GM18505 (cell line): ENCODE results near the gene PDCD5.
"Not testable (repeated sequence)": the region's sequence is repeated elsewhere in the genome, so short reads cannot be mapped to it uniquely, and the experiment has no call there.

Source experiments
- ATAC-seq: cut with Tn5 transposase; IDR thresholded peaks from one replicate; pipeline ENCODE4 v1.9.1; 2021; ENCODE audit not compliant: unreplicated experiment
- POLR2A ChIP-seq: IDR thresholded peaks from 4 replicates; pipeline ENCODE4 v1.6.1; 2011; ENCODE audit warnings: borderline replicate concordance; ENCODE audit not compliant: insufficient read depth, insufficient read length; ENCODE audit errors: extremely low read depth

Gene PDCD5

DNA sequence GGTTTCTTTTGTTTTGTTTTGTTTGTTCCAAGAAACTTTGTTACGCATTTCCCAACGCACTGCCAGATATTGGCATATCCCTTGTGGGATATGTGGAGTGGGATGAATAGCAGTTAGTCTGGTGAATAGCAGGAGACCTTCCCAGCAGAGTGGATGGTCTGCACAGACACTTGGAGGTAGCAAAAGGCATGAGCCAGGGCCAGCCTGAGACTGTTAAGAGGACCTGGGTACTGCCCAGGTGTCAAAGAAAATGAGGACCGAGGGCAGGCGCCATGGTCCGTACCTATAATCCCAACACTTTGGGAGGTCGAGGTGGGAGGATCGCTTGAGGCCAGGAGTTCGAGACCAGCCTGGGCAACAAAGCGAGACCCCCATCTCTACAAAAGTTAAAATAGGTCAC is 13.5 kb upstream of the PDCD5 start:
- ATAC-seq = no peak
- no peak for TF ChIP-seq POLR2A

DNA sequence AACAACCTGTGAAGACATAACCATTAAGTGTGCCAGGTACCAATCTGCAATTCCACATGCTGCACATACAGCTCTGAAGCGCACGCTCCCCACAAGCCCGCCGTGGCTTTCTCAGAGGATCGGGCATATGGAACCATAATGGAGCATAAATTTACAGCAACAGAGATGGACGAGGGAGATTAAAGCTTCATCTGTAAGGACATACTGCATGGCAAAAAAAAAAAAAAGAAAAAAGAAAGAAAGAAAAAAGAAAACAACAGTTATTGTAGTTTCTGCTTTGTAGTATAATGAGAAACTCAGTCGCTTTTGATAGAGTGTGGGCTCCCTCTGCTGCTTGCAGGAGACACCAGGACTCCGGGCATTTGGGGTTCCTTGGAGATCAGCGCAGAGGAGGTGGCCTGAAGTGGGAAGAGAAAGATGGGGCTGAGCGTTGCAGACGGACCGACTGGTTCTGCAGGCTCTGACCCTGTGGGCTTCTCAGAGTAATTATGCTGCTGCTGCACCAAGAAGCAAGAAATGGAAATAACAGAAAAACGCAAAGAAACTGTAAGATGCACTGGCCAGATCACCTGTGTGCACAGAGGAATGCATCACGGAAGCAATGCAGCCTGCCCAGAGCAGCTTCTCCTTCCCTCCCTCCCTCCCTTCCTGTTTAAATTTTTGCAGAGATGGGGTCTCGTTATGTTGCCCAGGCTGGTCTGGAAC is 10.8 kb upstream of the PDCD5 start:
- no peak for TF ChIP-seq POLR2A
- ATAC-seq = no peak

DNA sequence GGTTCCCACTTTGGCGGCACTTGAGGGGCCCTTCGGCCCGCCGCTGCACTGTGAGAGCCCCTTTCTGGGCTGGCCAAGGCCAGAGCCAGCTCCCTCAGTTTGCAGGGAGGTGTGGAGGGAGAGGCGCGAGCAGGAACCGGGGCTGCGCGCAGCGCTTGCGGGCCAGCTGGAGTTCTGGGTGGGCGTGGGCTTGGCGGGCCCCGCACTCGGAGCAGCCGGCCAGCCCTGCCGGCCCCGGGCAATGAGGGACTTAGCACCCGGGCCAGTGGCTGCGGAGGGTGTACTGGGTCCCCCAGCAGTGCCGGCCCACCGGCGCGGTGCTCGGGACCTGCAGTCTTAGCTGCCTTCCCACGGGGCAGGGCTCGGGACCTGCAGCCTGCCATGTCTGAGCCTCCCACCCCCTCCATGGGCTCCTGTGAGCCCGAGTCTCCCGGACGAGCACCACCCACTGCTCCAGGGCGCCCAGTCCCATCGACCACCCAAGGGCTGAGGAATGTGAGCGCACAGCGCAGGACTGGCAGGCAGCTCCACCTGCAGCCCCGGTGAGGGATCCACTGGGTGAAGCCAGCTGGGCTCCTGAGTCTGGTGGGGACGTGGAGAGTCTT is 9.4 kb upstream of the PDCD5 start:
- ATAC-seq = not testable (repeated sequence)

- not testable (repeated sequence) for ATAC-seq
Observed at GRCh38 chr19:32572700-32573491, 8.1 kb upstream of the PDCD5 start.

DNA sequence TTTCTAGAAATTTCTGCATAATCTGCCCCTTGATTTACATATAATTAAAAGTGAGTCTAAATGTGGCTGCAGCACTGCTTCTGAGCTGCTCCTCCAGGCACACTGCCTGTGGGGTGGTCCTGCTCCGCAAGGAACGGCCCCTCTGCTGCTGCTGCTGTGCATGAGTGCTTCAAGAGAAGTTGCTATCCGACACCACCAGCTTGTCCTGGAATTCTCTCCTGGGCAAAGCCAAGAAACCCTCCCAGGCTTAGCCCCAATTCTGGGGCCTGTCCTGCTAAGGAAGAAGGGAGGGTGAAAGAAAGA is 7.5 kb upstream of the PDCD5 start:
- no peak for TF ChIP-seq POLR2A

DNA sequence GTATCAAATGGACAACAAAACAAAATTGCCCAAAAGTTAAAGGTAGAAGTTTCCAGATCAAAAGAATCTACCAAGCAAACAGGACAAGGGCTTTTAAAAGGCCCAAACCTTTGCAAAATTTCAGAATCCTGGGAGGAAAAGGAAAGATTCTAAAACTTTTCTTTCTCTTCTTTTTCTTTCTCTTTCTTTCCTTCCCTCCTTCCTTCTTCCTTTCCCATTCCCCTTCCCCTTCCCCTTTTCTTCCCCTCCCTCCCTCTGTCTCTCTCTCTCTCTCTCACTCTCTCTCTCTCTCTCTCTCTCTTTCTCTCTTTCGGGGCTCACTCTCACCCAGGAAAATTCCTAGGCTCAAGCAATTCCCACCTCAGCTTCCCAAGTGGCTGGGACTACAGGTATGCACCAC is 4.2 kb upstream of the PDCD5 start:
- ATAC-seq = no peak
- no peak for TF ChIP-seq POLR2A

More for the DNA sequence above, 7.5 kb upstream of the PDCD5 start:
- no peak for ATAC-seq

- no peak for TF ChIP-seq POLR2A
- ATAC-seq = peak; percentile 31
Observed at GRCh38 chr19:32580353-32580900, 563 bp upstream of the PDCD5 start.

DNA sequence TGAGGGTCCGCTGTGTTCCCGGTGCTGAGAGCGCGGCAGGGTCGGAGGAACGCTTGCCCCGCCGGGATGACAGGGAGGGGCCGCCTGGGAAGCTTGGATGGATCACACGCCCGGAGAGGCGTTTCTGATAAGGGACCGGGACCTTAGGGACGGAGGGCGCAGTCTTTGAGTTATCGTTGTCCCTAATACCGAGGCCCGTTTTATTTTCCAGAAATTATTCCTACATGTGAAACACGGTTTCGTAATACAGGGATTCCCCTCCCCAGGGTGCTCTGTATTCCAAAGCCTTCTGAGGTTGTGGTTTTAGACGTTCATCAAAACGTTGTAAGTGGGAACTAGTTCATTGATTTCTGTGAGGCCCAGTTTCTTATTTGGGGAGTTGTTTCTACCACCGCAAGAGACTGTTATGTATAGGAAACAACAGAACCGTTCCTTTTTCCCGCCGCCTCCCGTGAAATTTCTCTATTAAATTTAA is 752 bp downstream of the PDCD5 start:
- TF ChIP-seq POLR2A = no peak
- no peak for ATAC-seq

DNA sequence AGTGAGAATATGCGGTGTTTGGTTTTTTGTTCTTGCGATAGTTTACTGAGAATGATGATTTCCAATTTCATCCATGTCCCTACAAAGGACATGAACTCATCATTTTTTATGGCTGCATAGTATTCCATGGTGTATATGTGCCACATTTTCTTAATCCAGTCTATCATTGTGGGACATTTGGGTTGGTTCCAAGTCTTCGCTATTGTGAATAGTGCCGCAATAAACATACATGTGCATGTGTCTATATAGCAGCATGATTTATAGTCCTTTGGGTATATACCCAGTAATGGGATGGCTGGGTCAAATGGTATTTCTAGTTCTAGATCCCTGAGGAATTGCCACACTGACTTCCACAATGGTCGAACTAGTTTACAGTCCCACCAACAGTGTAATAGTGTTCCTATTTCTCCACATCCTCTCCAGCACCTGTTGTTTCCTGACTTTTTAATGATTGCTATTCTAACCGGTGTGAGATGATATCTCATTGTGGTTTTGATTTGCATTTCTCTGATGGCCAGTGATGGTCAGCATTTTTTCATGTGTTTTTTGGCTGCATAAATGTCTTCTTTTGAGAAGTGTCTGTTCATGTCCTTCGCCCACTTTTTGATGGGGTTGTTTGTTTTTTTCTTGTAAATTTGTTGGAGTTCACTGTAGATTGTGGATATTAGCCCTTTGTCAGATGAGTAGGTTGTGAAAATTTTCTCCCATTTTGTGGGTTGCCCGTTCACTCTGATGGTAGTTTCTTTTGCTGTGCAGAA is 6.9 kb downstream of the PDCD5 start:
- not testable (repeated sequence) for ATAC-seq

DNA sequence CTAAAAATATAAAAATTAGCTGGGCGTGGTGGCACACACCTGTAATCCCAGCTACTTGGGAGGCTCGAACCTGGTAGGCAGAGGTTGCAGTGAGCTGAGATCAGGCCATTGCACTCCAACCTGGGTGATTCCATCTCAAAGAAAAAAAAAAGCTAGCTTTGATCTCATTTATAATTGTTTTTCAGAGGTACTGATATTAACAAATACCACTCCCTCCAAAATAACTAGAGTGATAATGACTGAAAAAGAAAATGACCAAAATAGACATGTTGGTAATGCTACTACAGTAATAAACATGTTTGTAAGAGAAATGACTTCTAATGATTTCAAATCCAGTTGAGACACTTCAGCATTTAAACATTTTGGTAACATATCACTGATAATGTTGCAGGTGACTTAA is 13.0 kb downstream of the PDCD5 start:
- ATAC-seq = no peak
- no peak for TF ChIP-seq POLR2A

DNA sequence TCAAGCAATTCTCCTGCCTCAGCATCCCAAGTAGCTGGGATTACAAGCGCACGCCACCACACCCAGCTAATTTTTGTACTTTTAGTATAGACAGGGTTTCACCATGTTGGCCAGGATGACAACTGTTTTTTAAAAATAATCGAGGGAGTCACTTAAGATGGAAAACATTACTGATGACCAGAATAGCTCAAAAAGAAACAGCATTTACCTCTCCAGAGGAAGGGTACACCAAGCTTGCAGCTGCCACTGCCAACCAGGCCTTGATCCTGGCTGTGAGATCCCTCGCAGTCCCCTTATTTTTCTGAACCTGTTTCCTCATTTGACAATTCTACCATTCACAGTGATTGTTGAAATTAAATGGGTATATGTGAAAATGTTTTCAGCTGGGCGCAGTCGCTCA is 14.5 kb downstream of the PDCD5 start:
- no peak for TF ChIP-seq POLR2A
- ATAC-seq = no peak

DNA sequence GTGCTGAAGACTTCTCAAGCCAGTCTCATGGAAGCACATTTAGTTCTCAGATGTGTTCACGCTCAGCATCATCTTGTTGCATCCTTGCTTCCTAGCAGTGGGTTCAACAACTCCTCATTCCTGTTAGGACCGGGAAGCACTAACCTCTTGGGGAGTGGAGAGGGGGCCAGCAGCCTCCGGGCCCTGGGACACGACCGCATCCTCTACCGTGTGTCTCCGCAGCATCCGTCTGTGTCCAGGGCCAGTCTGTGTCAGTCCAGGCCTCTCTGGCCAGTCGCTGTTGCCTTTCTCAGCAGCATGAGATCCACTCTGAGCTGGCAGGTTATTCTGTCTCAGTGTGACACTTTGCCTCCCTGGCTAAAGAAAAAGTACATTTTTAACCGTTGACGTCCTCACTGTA is 17.0 kb downstream of the PDCD5 start:
- no peak for ATAC-seq
- TF ChIP-seq POLR2A = no peak

DNA sequence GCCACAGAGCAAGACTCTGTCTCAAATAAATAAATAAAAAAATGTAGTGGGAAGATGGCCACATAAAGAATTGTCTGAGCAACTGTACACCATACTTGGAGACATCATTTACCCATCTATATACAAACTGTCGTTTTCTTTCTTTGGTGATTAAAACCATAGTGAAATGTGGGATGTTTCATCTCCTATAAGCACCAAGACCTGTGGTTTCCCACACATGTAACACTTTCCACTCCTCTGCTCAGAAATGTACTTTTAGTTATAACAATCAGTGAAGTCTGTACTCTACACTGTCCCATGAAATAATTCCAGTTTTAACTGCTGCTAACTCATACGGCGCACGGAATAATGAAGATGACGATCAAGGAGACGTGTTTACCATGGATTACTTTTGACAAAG is 18.3 kb downstream of the PDCD5 start:
- no peak for ATAC-seq

More for the DNA sequence above, 18.3 kb downstream of the PDCD5 start:
- TF ChIP-seq POLR2A = no peak
